Astrocyte (in vitro differentiated cells and primary cell): ENCODE data around the gene SAMD14. TPM values are rescaled to one million over a fixed set of nuclear protein-coding genes. Genes with fewer than 3 reads are reported as not detected.

Experiments
- DNase-seq: peaks from one replicate; pipeline ENCODE4 v3.0.0-alpha.2; 2010; ENCODE audit warnings: low read depth
- FAIRE-seq: peaks from 2 replicates; lab custom pipeline; 2011; peaks lifted over from hg19 to GRCh38; lab: Jason Lieb, UNC
- H2AFZ ChIP-seq: 2 replicates; pipeline ENCODE4 v1.6.0; 2012; ENCODE audit warnings: low read depth, low read length, inconsistent platforms
- H3K27ac ChIP-seq: 2 replicates; pipeline ENCODE4 v1.5.1; 2011; ENCODE audit warnings: low read depth, low read length, inconsistent platforms
- H3K27me3 ChIP-seq: 2 replicates; pipeline ENCODE4 v1.6.0; 2011; ENCODE audit warnings: low read length, inconsistent platforms; ENCODE audit not compliant: insufficient read depth
- H3K36me3 ChIP-seq: 2 replicates; pipeline ENCODE4 v1.5.1; 2011; ENCODE audit warnings: low read length, inconsistent platforms; ENCODE audit not compliant: insufficient read depth
- H3K4me1 ChIP-seq: 2 replicates; pipeline ENCODE4 v1.5.1; 2011; ENCODE audit warnings: low read length, inconsistent platforms; ENCODE audit not compliant: insufficient read depth
- H3K4me2 ChIP-seq: 2 replicates; pipeline ENCODE4 v1.6.0; 2012; ENCODE audit warnings: low read length, inconsistent platforms
- H3K4me3 ChIP-seq: 2 replicates; pipeline ENCODE4 v1.5.1; 2011; ENCODE audit warnings: low read depth, mild to moderate bottlenecking, low read length, inconsistent platforms; ENCODE audit not compliant: insufficient read depth
- H3K79me2 ChIP-seq: 2 replicates; pipeline ENCODE4 v1.6.0; 2012; ENCODE audit warnings: mild to moderate bottlenecking, low read length, inconsistent platforms; ENCODE audit not compliant: insufficient read depth
- H3K9ac ChIP-seq: 2 replicates; pipeline ENCODE4 v1.6.0; 2012; ENCODE audit warnings: mild to moderate bottlenecking, low read length, inconsistent platforms
- H3K9me3 ChIP-seq: 2 replicates; pipeline ENCODE4 v1.5.1; 2012; ENCODE audit warnings: low read depth, mild to moderate bottlenecking, low read length, inconsistent platforms; ENCODE audit not compliant: insufficient read depth
- H4K20me1 ChIP-seq: 2 replicates; pipeline ENCODE4 v1.6.0; 2012; ENCODE audit warnings: low read length, inconsistent platforms; ENCODE audit not compliant: insufficient read depth
- H3K27ac Mint-ChIP-seq: one replicate; pipeline ENCODE4 v1.8.0; 2021; ENCODE audit warnings: mild to moderate bottlenecking, mixed read lengths; ENCODE audit not compliant: unreplicated experiment
- H3K27me3 Mint-ChIP-seq: one replicate; pipeline ENCODE4 v1.8.0; 2021; ENCODE audit warnings: low read depth, mixed read lengths; ENCODE audit not compliant: unreplicated experiment
- H3K36me3 Mint-ChIP-seq: one replicate; pipeline ENCODE4 v1.8.0; 2021; ENCODE audit warnings: low read depth, mixed read lengths; ENCODE audit not compliant: unreplicated experiment
- H3K4me1 Mint-ChIP-seq: one replicate; pipeline ENCODE4 v1.8.0; 2021; ENCODE audit warnings: low read depth, mixed read lengths; ENCODE audit not compliant: unreplicated experiment
- H3K4me3 Mint-ChIP-seq: one replicate; pipeline ENCODE4 v1.8.0; 2021; ENCODE audit warnings: mild to moderate bottlenecking, moderate library complexity, mixed read lengths; ENCODE audit not compliant: unreplicated experiment
- H3K9me3 Mint-ChIP-seq: one replicate; pipeline ENCODE4 v1.8.0; 2021; ENCODE audit warnings: mild to moderate bottlenecking, mixed read lengths; ENCODE audit not compliant: unreplicated experiment
- EZH2 ChIP-seq: IDR thresholded peaks from 2 replicates; pipeline ENCODE4 v1.6.1; 2012; ENCODE audit warnings: mild to moderate bottlenecking, low read length, inconsistent platforms; ENCODE audit not compliant: insufficient read depth
- total RNA-seq: library from RNA; stranded (reverse); gene quantifications from 2 replicates; pipeline ENCODE4 v1.2.1, GENCODE V29; 2021
- TF ChIP-seq, protein P1 (sequence below): IDR thresholded peaks from 2 replicates; pipeline ENCODE4 v1.5.1; 2011; ENCODE audit warnings: low read depth, mild to moderate bottlenecking, inconsistent platforms, low read length, moderate library complexity; ENCODE audit not compliant: insufficient read depth

Gene SAMD14
- total RNA-seq, 1 donor from 2014 or later = 10.8 TPM

DNA sequence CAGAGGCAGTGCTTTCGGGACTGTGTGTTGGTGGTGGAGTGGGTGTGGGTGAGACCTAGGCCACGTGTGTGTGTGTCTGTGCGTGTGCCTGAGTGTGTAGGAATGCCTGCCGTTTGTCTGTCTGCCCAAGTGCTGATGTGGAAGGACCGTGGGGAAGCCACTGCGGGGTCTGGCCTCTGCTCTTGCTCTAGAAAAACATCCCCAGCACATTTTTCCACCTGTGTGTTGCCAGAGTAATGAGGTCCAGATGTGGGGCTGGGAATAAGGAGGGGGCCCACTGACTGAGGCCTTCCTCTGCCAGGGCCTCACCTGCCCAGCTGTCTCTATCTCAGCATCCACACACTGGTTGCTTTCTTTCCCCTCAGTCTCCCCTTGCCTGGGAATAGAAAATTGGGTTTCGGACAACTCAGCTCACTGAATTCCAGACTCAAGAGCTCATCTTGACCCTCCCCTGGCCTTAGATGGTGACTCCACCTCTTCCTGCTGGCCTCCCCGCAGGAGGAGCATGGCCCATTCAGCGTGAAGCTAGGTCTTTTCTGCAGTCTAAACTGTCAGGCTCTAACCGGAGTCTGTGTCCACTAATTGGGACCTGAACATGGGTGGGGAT lies 43.5 kb upstream of the SAMD14 start:
- Mint-ChIP-seq H3K36me3 (peaks cover 5% of the 10 kb centered on the region), H3K27ac (peak overlapping the region; percentile 86), H3K4me3 (peak overlapping the region; percentile 17), H3K27me3 (no peaks in the 10 kb centered on the region), H3K9me3 (peaks cover 2% of the 10 kb centered on the region), H3K4me1 (peaks cover 43% of the 10 kb centered on the region)
- H3K4me3 ChIP-seq = no peak overlapping the region
- H3K27me3 ChIP-seq = no peaks in the 10 kb centered on the region
- peak overlapping the region; percentile 95 for H3K27ac ChIP-seq
- no peaks in the 10 kb centered on the region for H4K20me1 ChIP-seq
- DNase-seq = peak; percentile 91
- H3K79me2 ChIP-seq = peaks cover 4% of the 10 kb centered on the region
- TF ChIP-seq, protein P1, sequence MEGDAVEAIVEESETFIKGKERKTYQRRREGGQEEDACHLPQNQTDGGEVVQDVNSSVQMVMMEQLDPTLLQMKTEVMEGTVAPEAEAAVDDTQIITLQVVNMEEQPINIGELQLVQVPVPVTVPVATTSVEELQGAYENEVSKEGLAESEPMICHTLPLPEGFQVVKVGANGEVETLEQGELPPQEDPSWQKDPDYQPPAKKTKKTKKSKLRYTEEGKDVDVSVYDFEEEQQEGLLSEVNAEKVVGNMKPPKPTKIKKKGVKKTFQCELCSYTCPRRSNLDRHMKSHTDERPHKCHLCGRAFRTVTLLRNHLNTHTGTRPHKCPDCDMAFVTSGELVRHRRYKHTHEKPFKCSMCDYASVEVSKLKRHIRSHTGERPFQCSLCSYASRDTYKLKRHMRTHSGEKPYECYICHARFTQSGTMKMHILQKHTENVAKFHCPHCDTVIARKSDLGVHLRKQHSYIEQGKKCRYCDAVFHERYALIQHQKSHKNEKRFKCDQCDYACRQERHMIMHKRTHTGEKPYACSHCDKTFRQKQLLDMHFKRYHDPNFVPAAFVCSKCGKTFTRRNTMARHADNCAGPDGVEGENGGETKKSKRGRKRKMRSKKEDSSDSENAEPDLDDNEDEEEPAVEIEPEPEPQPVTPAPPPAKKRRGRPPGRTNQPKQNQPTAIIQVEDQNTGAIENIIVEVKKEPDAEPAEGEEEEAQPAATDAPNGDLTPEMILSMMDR = no peak
- peaks cover 40% of the 10 kb centered on the region for H3K4me1 ChIP-seq
- FAIRE-seq = peak; percentile 70
- no peaks in the 10 kb centered on the region for H3K36me3 ChIP-seq
- H3K4me2 ChIP-seq = peak overlapping the region; percentile 62
- H2AFZ ChIP-seq = no peak overlapping the region
- H3K9ac ChIP-seq = peak overlapping the region; percentile 82
- H3K9me3 ChIP-seq = no peaks in the 10 kb centered on the region

DNA sequence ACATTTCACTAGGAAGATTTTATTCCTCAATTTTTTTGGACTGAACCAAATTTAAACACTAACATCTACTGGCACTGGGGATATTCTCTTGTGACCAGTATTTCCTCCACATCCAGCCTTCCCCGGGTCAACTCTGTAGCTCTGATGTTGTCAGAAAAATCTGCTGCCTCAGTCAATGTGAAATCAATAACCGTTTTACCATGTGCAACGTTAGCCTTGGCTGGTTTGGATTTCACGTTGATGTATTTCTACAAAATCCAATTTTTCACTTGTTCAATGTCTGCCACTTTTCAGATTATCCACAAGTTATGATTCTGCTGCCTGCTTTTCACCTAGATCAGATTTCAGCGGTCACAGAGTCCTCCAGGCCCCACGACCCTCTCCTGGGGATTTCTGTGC lies 43.0 kb upstream of the SAMD14 start:
- Histone ChIP-seq H3K4me2 (peak overlapping the region; percentile 62), H2AFZ (no peak overlapping the region)
- peak overlapping the region; percentile 86 for H3K27ac Mint-ChIP-seq

DNA sequence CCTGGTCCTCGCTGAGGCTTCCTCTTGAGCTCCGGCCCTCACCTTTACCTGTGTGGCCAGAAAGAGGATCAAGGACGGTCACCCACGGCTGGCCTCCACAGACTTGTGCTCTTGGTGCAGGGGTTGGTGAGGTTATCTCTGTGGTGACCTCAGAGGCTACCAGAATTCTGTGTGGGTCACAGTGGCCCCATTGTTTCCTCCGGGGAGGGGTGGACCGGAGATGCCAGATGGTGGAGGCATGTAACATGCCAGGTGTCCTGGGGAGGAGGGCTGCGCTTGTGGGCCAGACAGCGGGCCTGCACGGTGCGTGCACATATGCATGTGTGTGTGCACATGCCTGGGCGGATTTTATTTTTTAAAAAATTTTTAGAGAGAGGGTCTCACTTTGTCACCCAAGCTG lies 42.2 kb upstream of the SAMD14 start:
- peaks cover 29% of the 10 kb centered on the region for H3K4me1 ChIP-seq
- DNase-seq (no peak), FAIRE-seq (no peak)
- peaks cover 2% of the 10 kb centered on the region for H3K27me3 Mint-ChIP-seq
- no peak overlapping the region for H3K4me2 ChIP-seq
- H3K4me1 Mint-ChIP-seq = peaks cover 35% of the 10 kb centered on the region
- no peak overlapping the region for H3K4me3 Mint-ChIP-seq
- no peaks in the 10 kb centered on the region for H4K20me1 ChIP-seq
- peak overlapping the region; percentile 81 for H3K27ac Mint-ChIP-seq
- H2AFZ ChIP-seq = no peak overlapping the region
- H3K79me2 ChIP-seq = peaks cover 2% of the 10 kb centered on the region
- no peak overlapping the region for H3K27ac ChIP-seq
- no peak overlapping the region for H3K4me3 ChIP-seq
- H3K9ac ChIP-seq = no peak overlapping the region
- no peaks in the 10 kb centered on the region for H3K27me3 ChIP-seq
- H3K9me3 Mint-ChIP-seq = no peaks in the 10 kb centered on the region
- no peaks in the 10 kb centered on the region for H3K36me3 ChIP-seq
- no peaks in the 10 kb centered on the region for H3K9me3 ChIP-seq
- TF ChIP-seq, protein P1 = no peak
- TF ChIP-seq EZH2 = no peak
- peaks cover 5% of the 10 kb centered on the region for H3K36me3 Mint-ChIP-seq

More for the DNA sequence above, 43.0 kb upstream of the SAMD14 start:
- H3K9me3 Mint-ChIP-seq = no peaks in the 10 kb centered on the region
- Histone ChIP-seq H3K9ac (peak overlapping the region; percentile 82), H4K20me1 (no peaks in the 10 kb centered on the region), H3K27ac (peak overlapping the region; percentile 95), H3K4me1 (peaks cover 37% of the 10 kb centered on the region), H3K36me3 (no peaks in the 10 kb centered on the region), H3K4me3 (no peak overlapping the region), H3K79me2 (peaks cover 4% of the 10 kb centered on the region), H3K27me3 (no peaks in the 10 kb centered on the region), H3K9me3 (no peaks in the 10 kb centered on the region)
- H3K4me3 Mint-ChIP-seq = peak overlapping the region; percentile 17
- H3K4me1 Mint-ChIP-seq = peaks cover 40% of the 10 kb centered on the region
- FAIRE-seq (no peak), DNase-seq (no peak)
- H3K36me3 Mint-ChIP-seq = peaks cover 5% of the 10 kb centered on the region
- peaks cover 1% of the 10 kb centered on the region for H3K27me3 Mint-ChIP-seq
- TF ChIP-seq, protein P1 = no peak
- no peak for TF ChIP-seq EZH2
